AG10803 (cell line): ENCODE results near the gene TFPT.

ENCODE experiments used
- DNase-seq: peaks from one replicate; pipeline ENCODE4 v3.0.0; 2010; ENCODE audit warnings: low read depth
- H3K4me3 ChIP-seq: 2 replicates; pipeline ENCODE4 v1.5.1; 2011; ENCODE audit warnings: mild to moderate bottlenecking, low read length, control low read depth
- TF ChIP-seq, protein P1 (sequence below): conservative IDR thresholded peaks from 2 replicates; pipeline ENCODE4 v1.5.1; 2011; ENCODE audit warnings: mild to moderate bottlenecking, low read length, control low read depth, inconsistent platforms

TFPT gene

DNA sequence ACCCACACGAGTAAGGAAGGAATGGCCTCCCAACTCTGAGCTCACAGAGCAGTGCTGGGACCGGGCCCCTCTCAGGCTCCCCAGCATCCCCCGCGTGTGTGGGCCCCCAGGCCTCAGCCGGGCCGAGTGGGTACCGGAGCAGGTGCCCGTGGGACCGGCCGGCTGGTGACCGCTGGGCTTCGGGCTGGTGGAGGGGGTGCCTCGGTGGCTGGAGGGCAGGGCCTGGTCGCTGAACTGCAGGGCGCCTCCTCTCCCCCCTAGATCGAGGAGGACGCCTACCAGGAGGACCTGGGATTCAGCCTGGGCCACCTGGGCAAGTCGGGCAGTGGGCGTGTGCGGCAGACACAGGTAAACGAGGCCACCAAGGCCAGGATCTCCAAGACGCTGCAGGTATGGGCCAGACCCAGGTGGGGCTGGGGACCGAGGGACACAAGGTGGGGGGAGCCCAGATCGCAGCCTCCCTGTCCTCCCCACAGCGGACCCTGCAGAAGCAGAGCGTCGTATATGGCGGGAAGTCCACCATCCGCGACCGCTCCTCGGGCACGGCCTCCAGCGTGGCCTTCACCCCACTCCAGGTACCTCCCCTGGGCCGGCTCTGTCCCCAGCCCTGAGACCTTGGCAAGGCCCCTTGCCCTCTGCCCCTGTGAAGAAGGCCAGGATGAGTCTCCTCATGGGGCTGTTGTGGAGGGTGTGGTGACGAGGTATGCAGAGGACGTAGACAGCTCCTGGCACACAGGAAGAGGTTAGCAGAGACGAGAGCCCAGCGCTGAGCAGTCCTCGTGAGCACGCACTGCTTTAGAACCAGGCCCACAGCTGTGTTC is 13.5 kb upstream of the TFPT start:
- DNase-seq = no peak
- no peak overlapping the region for H3K4me3 ChIP-seq
- TF ChIP-seq, protein P1, sequence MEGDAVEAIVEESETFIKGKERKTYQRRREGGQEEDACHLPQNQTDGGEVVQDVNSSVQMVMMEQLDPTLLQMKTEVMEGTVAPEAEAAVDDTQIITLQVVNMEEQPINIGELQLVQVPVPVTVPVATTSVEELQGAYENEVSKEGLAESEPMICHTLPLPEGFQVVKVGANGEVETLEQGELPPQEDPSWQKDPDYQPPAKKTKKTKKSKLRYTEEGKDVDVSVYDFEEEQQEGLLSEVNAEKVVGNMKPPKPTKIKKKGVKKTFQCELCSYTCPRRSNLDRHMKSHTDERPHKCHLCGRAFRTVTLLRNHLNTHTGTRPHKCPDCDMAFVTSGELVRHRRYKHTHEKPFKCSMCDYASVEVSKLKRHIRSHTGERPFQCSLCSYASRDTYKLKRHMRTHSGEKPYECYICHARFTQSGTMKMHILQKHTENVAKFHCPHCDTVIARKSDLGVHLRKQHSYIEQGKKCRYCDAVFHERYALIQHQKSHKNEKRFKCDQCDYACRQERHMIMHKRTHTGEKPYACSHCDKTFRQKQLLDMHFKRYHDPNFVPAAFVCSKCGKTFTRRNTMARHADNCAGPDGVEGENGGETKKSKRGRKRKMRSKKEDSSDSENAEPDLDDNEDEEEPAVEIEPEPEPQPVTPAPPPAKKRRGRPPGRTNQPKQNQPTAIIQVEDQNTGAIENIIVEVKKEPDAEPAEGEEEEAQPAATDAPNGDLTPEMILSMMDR = no peak

DNA sequence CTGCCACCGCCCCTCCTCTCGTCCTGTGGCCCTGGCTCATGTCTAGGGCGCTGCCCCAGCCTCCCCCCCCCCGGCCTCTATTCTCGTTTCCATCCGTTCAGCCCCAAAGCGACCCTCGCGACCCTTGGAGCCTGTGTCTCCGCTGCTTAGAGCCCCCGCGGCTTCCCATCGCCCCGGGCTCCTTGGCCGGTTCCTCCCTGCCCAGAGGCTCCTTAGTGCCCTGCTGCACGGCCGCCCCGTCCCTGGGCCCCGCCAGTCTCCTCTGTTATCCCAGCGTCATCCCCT is 12.9 kb upstream of the TFPT start:
- H3K4me3 ChIP-seq = no peak overlapping the region
- TF ChIP-seq, protein P1 = no peak

DNA sequence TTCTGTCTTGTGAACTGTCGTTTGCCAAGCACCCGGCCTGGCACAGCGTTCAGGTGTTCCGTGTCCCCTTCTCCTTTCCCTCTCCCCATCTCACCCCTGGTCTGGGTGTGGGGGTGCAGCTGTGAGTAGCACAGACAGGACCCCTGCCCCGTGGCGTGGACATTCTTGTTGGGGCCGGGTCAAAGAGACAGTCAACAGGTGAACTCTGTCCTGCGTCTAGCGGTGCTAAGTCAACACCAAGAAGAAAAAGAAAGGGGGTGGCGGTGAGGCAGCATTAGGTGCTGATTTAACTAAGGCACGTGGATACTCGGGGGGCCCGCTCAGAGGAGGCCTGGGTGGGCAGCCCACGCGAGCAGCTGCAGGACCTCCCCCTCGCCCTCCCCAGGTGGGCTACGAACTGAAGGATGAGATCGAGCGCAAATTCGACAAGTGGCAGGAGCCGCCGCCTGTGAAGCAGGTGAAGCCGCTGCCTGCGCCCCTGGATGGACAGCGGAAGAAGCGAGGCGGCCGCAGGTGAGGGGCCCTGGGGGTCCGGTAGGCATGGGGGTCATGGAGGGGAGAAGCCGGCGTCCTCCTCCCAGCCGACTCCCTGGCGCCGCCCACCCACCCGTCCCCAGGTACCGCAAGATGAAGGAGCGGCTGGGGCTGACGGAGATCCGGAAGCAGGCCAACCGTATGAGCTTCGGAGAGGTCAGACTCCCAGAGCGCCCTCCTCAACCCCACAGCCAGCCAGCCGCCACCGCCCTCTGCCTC is 12.4 kb upstream of the TFPT start:
- DNase-seq = no peak
- H3K4me3 ChIP-seq = no peak overlapping the region
- TF ChIP-seq, protein P1 = no peak

More for the DNA sequence above, 12.9 kb upstream of the TFPT start:
- no peak for DNase-seq

DNA sequence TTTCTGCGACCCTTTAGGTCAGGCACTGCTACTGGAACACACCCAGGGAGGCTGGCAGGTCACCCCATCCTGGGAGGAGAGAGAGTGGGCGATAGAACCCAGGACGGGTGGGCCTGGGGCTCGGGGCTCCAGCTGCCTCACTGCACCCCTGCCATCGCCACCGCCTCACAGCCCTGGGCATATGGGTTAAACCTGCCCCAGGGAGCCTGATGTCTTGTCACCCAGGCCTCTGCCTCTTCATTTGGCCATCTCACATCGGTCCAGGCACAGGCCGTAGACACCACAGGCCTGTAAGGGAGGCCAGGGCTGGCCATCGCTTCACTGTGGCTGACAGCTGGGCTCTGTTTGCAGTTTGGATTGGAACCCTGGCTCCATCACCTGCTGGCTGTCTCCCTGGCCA is 10.3 kb upstream of the TFPT start:
- no peak for DNase-seq
- TF ChIP-seq, protein P1 = no peak

DNA sequence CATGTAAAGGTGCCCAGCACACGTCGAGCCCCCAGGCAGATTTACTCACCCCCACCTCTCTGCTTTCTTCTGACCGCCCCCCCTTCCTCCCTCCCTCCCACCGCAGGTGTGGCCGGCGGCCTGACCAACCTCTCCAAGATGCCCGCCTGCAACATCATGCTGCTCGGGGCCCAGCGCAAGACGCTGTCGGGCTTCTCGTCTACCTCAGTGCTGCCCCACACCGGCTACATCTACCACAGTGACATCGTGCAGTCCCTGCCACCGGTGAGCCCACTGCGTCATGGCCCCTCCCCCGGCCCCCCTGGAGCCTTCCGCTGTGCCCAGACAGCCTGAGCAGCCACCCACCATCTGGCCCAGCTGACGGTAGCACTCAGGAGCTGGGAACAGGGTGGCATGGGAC is 8.9 kb upstream of the TFPT start:
- no peak overlapping the region for H3K4me3 ChIP-seq
- TF ChIP-seq, protein P1 = no peak
- DNase-seq = no peak

More for the DNA sequence above, 10.3 kb upstream of the TFPT start:
- H3K4me3 ChIP-seq = no peak overlapping the region

DNA sequence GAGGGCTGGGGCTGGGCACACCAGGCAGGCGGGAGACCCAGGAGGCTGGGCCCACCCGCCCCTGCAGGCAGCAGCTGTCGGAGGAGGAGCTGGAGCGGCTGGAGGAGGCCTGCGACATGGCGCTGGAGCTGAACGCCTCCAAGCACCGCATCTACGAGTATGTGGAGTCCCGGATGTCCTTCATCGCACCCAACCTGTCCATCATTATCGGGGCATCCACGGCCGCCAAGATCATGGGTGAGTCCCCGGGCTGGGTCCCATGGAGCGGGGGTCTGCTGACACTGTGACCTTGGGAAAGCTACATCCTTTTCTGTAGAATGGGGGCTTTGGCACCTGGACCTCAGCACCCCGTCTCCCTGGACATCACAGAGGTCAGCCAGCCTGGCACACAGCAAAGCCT is 8.2 kb upstream of the TFPT start:
- H3K4me3 ChIP-seq = no peak overlapping the region
- DNase-seq = no peak
- TF ChIP-seq, protein P1 = no peak

DNA sequence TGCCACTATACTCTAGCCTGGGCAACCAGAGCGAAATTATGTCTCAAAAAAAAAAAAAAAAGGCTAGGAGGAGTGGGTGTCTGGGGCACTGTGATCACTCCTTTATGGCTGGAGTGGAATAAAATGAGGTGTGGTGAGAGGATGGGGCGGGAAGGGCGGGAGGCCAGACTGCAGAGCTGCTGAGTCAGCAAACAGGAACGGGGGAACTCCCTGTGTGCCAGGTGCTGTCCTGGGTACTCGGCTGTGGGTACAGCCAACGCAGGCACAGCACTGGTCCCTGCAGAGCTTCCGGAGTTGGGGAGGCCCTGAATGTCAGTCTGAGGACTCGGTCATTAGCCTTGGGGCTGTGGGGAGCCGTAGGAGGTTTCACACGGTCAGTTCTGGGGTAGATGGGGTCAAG is 5.8 kb upstream of the TFPT start:
- H3K4me3 ChIP-seq = no peak overlapping the region
- TF ChIP-seq, protein P1 = no peak
- no peak for DNase-seq
